CD4-positive, alpha-beta T cell treated with Interferon gamma for 1 hour (primary cell): ENCODE data around the gene DOCK4.

ENCODE experiments used
- DNase-seq: peaks from one replicate; pipeline ENCODE4 v3.0.0-alpha.2; 2020

The DOCK4 gene

GRCh38 chr7:112036071-112036470 lies 170.1 kb downstream of the DOCK4 start:
- no peak for DNase-seq

- no peak for DNase-seq
These were observed 174.5 kb downstream of the DOCK4 start for GRCh38 chr7:112031689-112032088.

- no peak for DNase-seq
These were observed 180.6 kb downstream of the DOCK4 start for GRCh38 chr7:112025556-112025955.

GRCh38 chr7:112023786-112024185 lies 182.4 kb downstream of the DOCK4 start:
- DNase-seq, result no peak

- DNase-seq, result no peak
These were observed 182.9 kb downstream of the DOCK4 start for GRCh38 chr7:112023282-112023681.

GRCh38 chr7:112022128-112022527 lies 184.1 kb downstream of the DOCK4 start:
- DNase-seq, result no peak

- DNase-seq, result no peak
These were observed 184.7 kb downstream of the DOCK4 start for GRCh38 chr7:112021379-112022044.

- DNase-seq, result no peak
These were observed 185.4 kb downstream of the DOCK4 start for GRCh38 chr7:112020800-112021199.

GRCh38 chr7:112019932-112020331 lies 186.3 kb downstream of the DOCK4 start:
- DNase-seq, result no peak

GRCh38 chr7:112018305-112019030 lies 187.7 kb downstream of the DOCK4 start:
- no peak for DNase-seq

- no peak for DNase-seq
These were observed 191.1 kb downstream of the DOCK4 start for GRCh38 chr7:112015146-112015545.

GRCh38 chr7:112014347-112014746 lies 191.9 kb downstream of the DOCK4 start:
- DNase-seq, result no peak

GRCh38 chr7:112013274-112013673 lies 192.9 kb downstream of the DOCK4 start:
- DNase-seq, result no peak

- DNase-seq, result no peak
These were observed 194.0 kb downstream of the DOCK4 start for GRCh38 chr7:112012242-112012641.

- no peak for DNase-seq
These were observed 195.2 kb downstream of the DOCK4 start for GRCh38 chr7:112010994-112011393.

- no peak for DNase-seq
These were observed 196.1 kb downstream of the DOCK4 start for GRCh38 chr7:112010109-112010508.

- DNase-seq, result no peak
These were observed 197.1 kb downstream of the DOCK4 start for GRCh38 chr7:112009081-112009480.

GRCh38 chr7:112007185-112007584 lies 199.0 kb downstream of the DOCK4 start:
- DNase-seq, result no peak

- no peak for DNase-seq
These were observed 200.1 kb downstream of the DOCK4 start for GRCh38 chr7:112006071-112006470.

GRCh38 chr7:112005205-112005775 lies 200.9 kb downstream of the DOCK4 start:
- no peak for DNase-seq

GRCh38 chr7:112001091-112001826 lies 204.9 kb downstream of the DOCK4 start:
- no peak for DNase-seq

- DNase-seq, result no peak
These were observed 207.9 kb downstream of the DOCK4 start for GRCh38 chr7:111998326-111998725.

- DNase-seq, result no peak
These were observed 208.7 kb downstream of the DOCK4 start for GRCh38 chr7:111997546-111997945.

GRCh38 chr7:111992601-111993000 lies 213.6 kb downstream of the DOCK4 start:
- DNase-seq, result no peak
